ENCODE measurements around the gene DPEP2NB.
"Not testable (repeated sequence)": the region's sequence is repeated elsewhere in the genome, so short reads cannot be mapped to it uniquely, and the experiment has no call there.

DPEP2NB gene

DNA sequence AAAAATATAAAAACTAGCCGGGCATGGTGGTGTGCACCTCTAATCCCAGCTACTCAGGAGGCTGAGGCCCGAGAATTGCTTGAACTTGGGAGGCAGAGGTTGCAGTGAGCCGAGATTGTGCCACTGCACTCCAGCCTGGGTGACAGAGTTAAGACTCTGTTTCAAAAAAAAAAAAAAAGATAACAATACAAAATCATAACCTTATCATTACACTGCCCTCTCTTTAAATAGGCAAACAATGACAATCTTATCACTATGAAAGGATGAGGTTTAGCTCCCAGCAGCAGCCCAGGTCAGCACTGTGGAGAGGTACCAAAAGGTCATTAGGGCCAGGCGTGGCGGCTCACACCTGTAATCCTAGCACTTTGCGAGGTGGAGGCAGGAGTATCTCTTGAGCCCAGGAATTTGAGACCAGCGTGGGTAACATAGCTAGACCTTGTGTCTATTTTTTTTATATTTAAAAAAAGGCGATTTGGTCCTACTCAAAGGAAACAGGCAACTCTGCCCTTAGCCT lies 3.5 kb upstream of the DPEP2NB start:
- DNase-seq (ENCODE audit: low read depth in 2 of 2): no peak
- H3K4me3 ChIP-seq (replicated peaks in 1 of 2; ENCODE audit: low read depth in 2 of 2, low read length in 2 of 2): no peak overlapping the region
- TF ChIP-seq, protein P1, sequence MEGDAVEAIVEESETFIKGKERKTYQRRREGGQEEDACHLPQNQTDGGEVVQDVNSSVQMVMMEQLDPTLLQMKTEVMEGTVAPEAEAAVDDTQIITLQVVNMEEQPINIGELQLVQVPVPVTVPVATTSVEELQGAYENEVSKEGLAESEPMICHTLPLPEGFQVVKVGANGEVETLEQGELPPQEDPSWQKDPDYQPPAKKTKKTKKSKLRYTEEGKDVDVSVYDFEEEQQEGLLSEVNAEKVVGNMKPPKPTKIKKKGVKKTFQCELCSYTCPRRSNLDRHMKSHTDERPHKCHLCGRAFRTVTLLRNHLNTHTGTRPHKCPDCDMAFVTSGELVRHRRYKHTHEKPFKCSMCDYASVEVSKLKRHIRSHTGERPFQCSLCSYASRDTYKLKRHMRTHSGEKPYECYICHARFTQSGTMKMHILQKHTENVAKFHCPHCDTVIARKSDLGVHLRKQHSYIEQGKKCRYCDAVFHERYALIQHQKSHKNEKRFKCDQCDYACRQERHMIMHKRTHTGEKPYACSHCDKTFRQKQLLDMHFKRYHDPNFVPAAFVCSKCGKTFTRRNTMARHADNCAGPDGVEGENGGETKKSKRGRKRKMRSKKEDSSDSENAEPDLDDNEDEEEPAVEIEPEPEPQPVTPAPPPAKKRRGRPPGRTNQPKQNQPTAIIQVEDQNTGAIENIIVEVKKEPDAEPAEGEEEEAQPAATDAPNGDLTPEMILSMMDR (IDR thresholded peaks at IDR 0.05; ENCODE audit: low read depth, low read length): no peak

DNA sequence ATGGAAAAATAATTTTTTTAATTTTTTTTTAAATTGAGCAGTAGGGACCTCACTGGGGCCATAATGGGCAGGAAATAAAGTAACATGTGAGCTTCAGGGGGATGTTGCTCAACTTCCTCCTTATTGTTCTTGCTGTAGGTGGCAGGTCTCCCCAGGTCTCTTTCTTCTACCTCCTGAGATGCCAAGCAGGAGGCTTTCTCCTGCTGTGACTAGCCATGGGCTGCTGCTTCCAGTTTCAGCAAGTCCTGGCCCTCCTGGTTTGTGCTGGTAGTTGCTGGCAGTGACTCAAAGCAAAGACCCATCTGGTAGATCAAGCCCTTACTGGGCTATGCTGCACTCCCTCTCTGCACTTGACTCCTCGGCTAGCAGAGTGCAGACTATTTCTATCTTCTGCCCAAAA lies 2.3 kb downstream of the DPEP2NB start:
- H3K4me3 ChIP-seq (replicated peaks in 1 of 2; ENCODE audit: low read depth in 2 of 2, low read length in 2 of 2): no peak overlapping the region
- DNase-seq (ENCODE audit: low read depth in 2 of 2): peak; percentile 22 to 24
- TF ChIP-seq, protein P1 (IDR thresholded peaks at IDR 0.05; ENCODE audit: low read depth, low read length): no peak

DNA sequence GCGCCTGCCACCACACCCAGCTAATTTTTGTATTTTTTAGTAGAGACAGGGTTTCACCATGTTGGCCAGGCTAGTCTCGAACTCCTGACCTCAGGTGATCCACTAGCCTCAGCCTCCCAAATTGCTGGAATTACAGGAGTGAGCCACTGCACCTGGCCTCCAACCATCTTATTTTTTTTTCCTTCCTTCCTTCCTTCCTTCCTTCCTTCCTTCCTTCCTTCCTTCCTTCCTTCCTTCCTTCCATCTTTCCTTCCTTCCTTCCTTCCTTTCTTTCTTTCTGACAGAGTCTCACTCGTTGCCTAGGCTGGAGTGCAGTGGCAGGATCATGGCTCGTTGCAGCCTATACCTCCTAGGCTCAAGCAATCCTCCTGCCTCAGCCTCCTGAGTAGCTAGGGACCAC lies 5.8 kb downstream of the DPEP2NB start:
- DNase-seq (ENCODE audit: low read depth in 2 of 2); H3K4me3 ChIP-seq (replicated peaks in 1 of 2; ENCODE audit: low read depth in 2 of 2, low read length in 2 of 2): not testable (repeated sequence)

DNA sequence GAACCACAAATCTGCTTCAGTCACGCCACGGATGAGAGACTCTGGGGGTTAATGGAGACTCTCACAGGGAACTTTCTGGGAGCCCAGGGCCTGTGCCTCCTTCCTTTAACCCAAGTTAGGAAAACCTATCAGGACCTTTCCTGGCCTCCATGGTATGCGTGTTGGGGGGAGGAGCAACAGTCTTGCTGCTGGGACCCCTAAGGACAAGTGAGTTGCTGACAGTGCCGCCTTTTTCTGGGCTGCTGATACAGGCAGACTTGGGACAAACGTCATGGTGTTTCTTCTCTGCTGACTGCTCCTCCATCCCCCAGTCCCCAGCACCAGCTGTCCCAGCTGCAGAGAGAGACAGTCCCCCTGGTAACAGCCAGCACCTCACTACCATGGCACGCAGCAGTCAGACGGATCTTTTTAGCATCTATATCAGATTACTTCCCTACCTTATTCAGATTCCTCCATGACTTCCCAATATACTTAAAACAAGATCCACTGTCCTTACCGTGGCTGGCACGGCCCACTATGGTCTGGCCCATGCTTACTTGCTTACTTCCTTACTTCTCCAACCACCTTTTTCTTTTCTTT lies 6.5 kb downstream of the DPEP2NB start:
- TF ChIP-seq, protein P1 (IDR thresholded peaks at IDR 0.05; ENCODE audit: low read depth, low read length): no peak
- no peak overlapping the region for H3K4me3 ChIP-seq (replicated peaks in 1 of 2; ENCODE audit: low read depth in 2 of 2, low read length in 2 of 2)
- DNase-seq (ENCODE audit: low read depth in 2 of 2): no peak

DNA sequence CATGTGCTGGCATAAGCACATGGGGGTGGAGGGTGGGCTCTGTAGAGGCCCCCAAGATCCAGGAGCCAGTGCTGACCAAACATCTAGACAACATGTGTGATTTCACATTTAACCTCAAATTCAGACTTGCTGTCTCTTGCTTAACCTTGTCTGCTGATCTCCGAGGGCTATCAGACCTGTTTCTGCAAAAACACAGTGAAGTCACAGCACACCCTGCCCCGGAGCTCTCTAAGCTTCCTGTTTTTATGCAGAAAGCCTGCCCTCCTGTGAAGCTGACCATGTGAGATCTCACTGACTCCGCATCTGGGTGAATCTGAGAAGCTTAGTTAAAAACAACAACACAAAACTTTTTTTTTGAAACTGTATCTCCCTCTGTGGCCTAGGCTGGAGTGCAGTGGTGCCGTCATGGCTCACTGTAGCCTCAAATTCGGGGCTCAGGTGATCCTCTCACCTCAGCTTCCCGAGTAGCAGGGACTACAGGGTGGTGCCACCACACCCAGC lies 9.9 kb downstream of the DPEP2NB start:
- TF ChIP-seq, protein P1 (IDR thresholded peaks at IDR 0.05; ENCODE audit: low read depth, low read length): no peak
- no peak overlapping the region for H3K4me3 ChIP-seq (replicated peaks in 1 of 2; ENCODE audit: low read depth in 2 of 2, low read length in 2 of 2)
- DNase-seq (ENCODE audit: low read depth in 2 of 2): peak in 1 of 2 donors; percentile 37

DNA sequence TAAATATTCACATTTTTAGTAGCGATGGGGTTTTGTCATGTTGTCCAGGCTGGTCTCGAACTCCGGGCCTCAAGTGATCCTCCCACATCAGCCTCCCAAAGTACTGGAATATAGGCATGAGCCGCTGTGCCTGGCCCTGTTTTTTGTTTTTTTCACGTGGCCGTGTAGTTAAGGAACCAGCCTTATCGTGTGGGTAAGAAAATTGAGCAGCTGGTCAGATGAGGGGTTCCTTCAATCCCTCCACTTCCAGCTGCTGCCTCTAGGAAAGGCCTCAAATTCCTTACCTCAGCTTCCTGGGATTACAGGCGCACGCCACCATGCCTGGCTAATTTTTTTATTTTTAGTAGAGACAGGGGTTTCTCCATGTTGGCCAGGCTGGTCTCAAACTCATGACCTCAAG lies 10.5 kb downstream of the DPEP2NB start:
- no peak for DNase-seq (ENCODE audit: low read depth in 2 of 2)
- H3K4me3 ChIP-seq (replicated peaks in 1 of 2; ENCODE audit: low read depth in 2 of 2, low read length in 2 of 2): no peak overlapping the region
- TF ChIP-seq, protein P1 (IDR thresholded peaks at IDR 0.05; ENCODE audit: low read depth, low read length): no peak

DNA sequence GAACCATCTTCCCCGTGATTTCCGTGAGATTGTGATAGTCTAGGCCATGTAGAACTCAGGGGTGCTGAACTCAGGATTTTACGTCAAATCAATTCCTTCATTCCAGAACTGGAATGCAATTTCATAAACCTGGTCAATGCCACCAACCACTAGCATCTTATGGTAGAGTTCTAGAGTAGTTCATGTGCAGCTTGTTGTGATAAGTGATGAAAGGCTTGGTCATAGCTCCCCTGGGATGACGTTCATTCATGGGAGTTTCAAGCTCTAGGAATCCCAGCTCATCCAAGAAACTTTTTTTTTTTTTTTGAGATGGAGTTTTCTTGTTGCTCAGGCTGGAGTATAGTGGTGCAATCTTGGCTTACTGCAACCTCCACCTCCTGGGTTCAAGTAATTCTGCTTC lies 12.7 kb downstream of the DPEP2NB start:
- no peak overlapping the region for H3K4me3 ChIP-seq (replicated peaks in 1 of 2; ENCODE audit: low read depth in 2 of 2, low read length in 2 of 2)
- TF ChIP-seq, protein P1 (IDR thresholded peaks at IDR 0.05; ENCODE audit: low read depth, low read length): no peak
- peak in 1 of 2 donors; percentile 95 for DNase-seq (ENCODE audit: low read depth in 2 of 2)

Measured in cardiac fibroblast (primary cell).